Dermis microvascular lymphatic vessel endothelial cell (primary cell): ENCODE results near the gene ZNRF1. TPM values are rescaled to one million over a fixed set of nuclear protein-coding genes. Genes with fewer than 3 reads are reported as not detected.

ENCODE experiments used
- DNase-seq, 2 donors: peaks; one replicate each; pipeline versions ENCODE4 v3.0.0 to v3.0.0-alpha.2; 2010; ENCODE audit warnings: low read depth in 2 of 2
- total RNA-seq: library from RNA; depleted of rRNA; stranded (reverse); fragments of >200 nt; gene quantifications from 2 replicates; pipeline ENCODE4 v1.2.1, GENCODE V29; 2014

Gene ZNRF1
- total RNA-seq, 1 donor from 2014 or later: 9.2 TPM

- DNase-seq: no peak
These were observed 60.0 kb downstream of the ZNRF1 start for GRCh38 chr16:75058806-75059205.

- no peak for DNase-seq
These were observed 60.6 kb downstream of the ZNRF1 start for GRCh38 chr16:75059411-75059810.

- no peak for DNase-seq
These were observed 61.9 kb downstream of the ZNRF1 start for GRCh38 chr16:75060723-75061122.

- DNase-seq: no peak
These were observed 62.8 kb downstream of the ZNRF1 start for GRCh38 chr16:75061669-75062068.

GRCh38 chr16:75062135-75062975 is 63.5 kb downstream of the ZNRF1 start:
- DNase-seq: no peak

GRCh38 chr16:75062976-75063346 is 64.1 kb downstream of the ZNRF1 start:
- no peak for DNase-seq

GRCh38 chr16:75063549-75064088 is 64.8 kb downstream of the ZNRF1 start:
- no peak for DNase-seq

- DNase-seq: no peak
These were observed 65.8 kb downstream of the ZNRF1 start for GRCh38 chr16:75064403-75065148.

GRCh38 chr16:75065149-75065505 is 66.3 kb downstream of the ZNRF1 start:
- DNase-seq: no peak

GRCh38 chr16:75065521-75066149 is 66.8 kb downstream of the ZNRF1 start:
- no peak for DNase-seq

- DNase-seq: no peak
These were observed 68.1 kb downstream of the ZNRF1 start for GRCh38 chr16:75066861-75067447.

- DNase-seq: no peak
These were observed 69.5 kb downstream of the ZNRF1 start for GRCh38 chr16:75068085-75069031.

GRCh38 chr16:75070012-75070841 is 71.4 kb downstream of the ZNRF1 start:
- no peak for DNase-seq

GRCh38 chr16:75071621-75072020 is 72.8 kb downstream of the ZNRF1 start:
- no peak for DNase-seq

- DNase-seq: no peak
These were observed 73.6 kb downstream of the ZNRF1 start for GRCh38 chr16:75072239-75072947.

- no peak for DNase-seq
These were observed 74.9 kb downstream of the ZNRF1 start for GRCh38 chr16:75073545-75074303.

- no peak for DNase-seq
These were observed 75.5 kb downstream of the ZNRF1 start for GRCh38 chr16:75074304-75074793.
